Tibial nerve (tissue), 4 donors: ENCODE data around the gene EBI3.

ENCODE experiments used
- CTCF ChIP-seq, 5 experiments: fragments of 200-600 bp in 3 of 5; fragments of 450-650 bp in 2 of 5; sonication (generic) in 3 of 5; IDR thresholded peaks; one replicate each; pipeline ENCODE4 v1.5.1; 2016 to 2019; ENCODE audit warnings: antibody characterized with exemption in 5 of 5, mild to moderate bottlenecking in 3 of 5, moderate library complexity in 2 of 5
- EP300 ChIP-seq, 2 donors: sonication (generic); formaldehyde crosslinking; IDR thresholded peaks; one replicate each; pipeline ENCODE4 v1.6.1; 2017; ENCODE audit warnings: antibody characterized with exemption in 2 of 2, mild to moderate bottlenecking in 1 of 2
- POLR2A ChIP-seq, 2 donors: fragments of 450-650 bp; IDR thresholded peaks; one replicate each; pipeline ENCODE4 v1.6.1; 2017; ENCODE audit warnings: antibody characterized with exemption in 2 of 2, mild to moderate bottlenecking in 2 of 2, moderate library complexity in 2 of 2

GRCh38 chr19:4196587-4197148 is 32.7 kb upstream of the EBI3 start:
- TF ChIP-seq CTCF (IDR thresholded peaks at IDR 0.05), result no peak
- TF ChIP-seq POLR2A (IDR thresholded peaks at IDR 0.05), result no peak
- no peak for TF ChIP-seq EP300 (IDR thresholded peaks at IDR 0.05)
